Sigmoid colon (tissue), 7 donors: Measurements from ENCODE around the gene PRKCB. TPM values are rescaled to one million over a fixed set of nuclear protein-coding genes. Genes with fewer than 3 reads are reported as not detected.
A peak's percentile ranks its signal among the peaks of the same experiment; 100 is the strongest.

Source experiments
- DNase-seq: peaks from one replicate; pipeline ENCODE4 v3.0.0-alpha.2; 2019
- H3K27ac ChIP-seq, 4 donors: fragments of 200-600 bp; sonication (generic); one replicate each; pipeline ENCODE4 v1.5.1; 2016 to 2019; ENCODE audit warnings: mild to moderate bottlenecking in 1 of 4
- H3K27me3 ChIP-seq, 3 donors: fragments of 200-600 bp; sonication (generic); one replicate each; pipeline ENCODE4 v1.5.1; 2019; ENCODE audit warnings: mild to moderate bottlenecking in 1 of 3
- H3K36me3 ChIP-seq, 4 donors: fragments of 200-600 bp; sonication (generic); one replicate each; pipeline ENCODE4 v1.5.1; 2016 to 2019
- H3K4me1 ChIP-seq, 4 donors: fragments of 200-600 bp; sonication (generic); one replicate each; pipeline ENCODE4 v1.5.1; 2017 to 2019
- H3K4me3 ChIP-seq, 4 donors: fragments of 200-600 bp; sonication (generic); one replicate each; pipeline ENCODE4 v1.5.1; 2017 to 2019; ENCODE audit warnings: mild to moderate bottlenecking in 2 of 4, moderate library complexity in 1 of 4
- H3K9me3 ChIP-seq, 4 donors: fragments of 200-600 bp in 3 of 4; sonication (generic) in 3 of 4; one replicate each; pipeline versions ENCODE4 v1.5.1 to v1.6.1; 2013 to 2019
- CTCF ChIP-seq, 4 experiments: fragments of 450-650 bp in 3 of 4; fragments of 200-600 bp in 1 of 4; IDR thresholded peaks; one replicate each; pipeline ENCODE4 v1.5.1; 2016 to 2019; ENCODE audit warnings: antibody characterized with exemption in 4 of 4, mild to moderate bottlenecking in 3 of 4, moderate library complexity in 2 of 4
- EP300 ChIP-seq, 4 donors: sonication (generic); formaldehyde crosslinking; IDR thresholded peaks; one replicate each; pipeline ENCODE4 v1.6.1; 2017; ENCODE audit warnings: antibody characterized with exemption in 4 of 4
- POLR2A ChIP-seq, 2 donors: fragments of 450-650 bp; IDR thresholded peaks; one replicate each; pipeline ENCODE4 v1.6.1; 2016; ENCODE audit warnings: antibody characterized with exemption in 2 of 2, mild to moderate bottlenecking in 2 of 2, moderate library complexity in 2 of 2
- POLR2AphosphoS5 ChIP-seq, 4 donors: sonication (generic); formaldehyde crosslinking; IDR thresholded peaks; one replicate each; pipeline ENCODE4 v1.6.1; 2017; ENCODE audit warnings: antibody characterized with exemption in 4 of 4
- WGBS, 2 donors: extraction: QIAGEN DNeasy Blood & Tissue Kit; methylation state at CpG; one replicate each; pipeline ENCODE4 v1.1.7; 2013; 5-methylcytosine and 5-hydroxymethylcytosine counted together
- intact Hi-C: fragments of 100-400 bp; cut with DNase I; formaldehyde crosslinking; loops from one replicate; pipeline ENCODE4 v1.15.1; 2023
- polyA plus RNA-seq, 3 donors: library from polyadenylated mRNA; stranded (reverse); fragments of 200-250 nt; gene quantifications; one replicate each; pipeline ENCODE4 v1.2.3, GENCODE V29; 2013
- total RNA-seq, 4 donors: library from RNA; depleted of rRNA; stranded (reverse); fragments of >200 nt; gene quantifications; one replicate each; pipeline ENCODE4 v1.1.0, GENCODE V29; 2016
- donor health status: healthy with polysubstance abuse.
- donor health status: Bipolar disorder and iron deficiency.
- donor health status: healthy.

Gene PRKCB
- total and polyA plus RNA-seq, 7 donors: 3.0 to 43.8 (median 21.4) TPM

DNA sequence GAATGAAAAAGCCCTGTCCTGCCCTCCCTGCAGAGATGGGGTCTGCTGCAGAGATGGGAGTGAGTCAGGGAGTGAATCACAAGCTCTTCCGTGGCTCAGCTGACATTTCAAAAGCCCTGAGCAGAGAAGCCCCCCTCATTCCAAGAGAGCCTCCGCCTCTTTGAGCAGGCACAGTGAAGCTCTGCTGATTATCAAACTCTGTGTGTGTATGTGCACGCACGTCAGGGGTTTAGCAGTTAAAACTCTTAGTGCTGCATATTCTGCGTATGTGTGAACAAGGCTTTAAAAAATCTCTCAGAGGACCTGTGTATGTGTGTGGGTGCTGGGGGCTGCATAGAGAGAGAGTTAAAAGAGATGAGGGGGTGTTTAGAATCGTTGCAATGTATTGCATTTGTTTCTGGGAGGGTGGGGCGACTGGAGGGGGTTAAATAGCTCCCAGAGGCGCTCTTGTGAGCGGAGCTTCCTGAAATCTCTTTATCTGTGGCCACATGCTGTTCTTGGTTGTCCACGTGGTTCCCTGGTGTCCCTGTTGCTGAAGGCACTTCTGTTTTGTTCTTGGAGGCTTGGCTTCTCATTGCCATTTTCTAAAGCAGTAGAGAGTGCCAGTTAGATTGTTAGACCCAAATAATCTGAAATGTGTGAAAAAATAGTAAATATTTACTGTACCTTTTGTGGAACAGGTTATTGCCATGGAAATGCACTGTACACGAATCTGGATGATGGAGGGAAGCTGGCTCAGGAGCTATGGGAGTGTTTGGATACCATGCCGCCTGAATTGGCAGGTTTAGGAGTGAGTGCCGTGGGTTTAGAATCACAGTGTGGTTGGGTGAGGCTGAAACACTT is 116.6 kb downstream of the PRKCB start:
- Histone ChIP-seq H3K27me3 (no peaks in the 10 kb centered on the region), H3K27ac (peak overlapping the region in 3 of 4 donors; percentile 45 to 71 (median 62)), H3K4me1 (peaks cover 0 to 36% (median 30%) of the 10 kb centered on the region in 4 donors), H3K4me3 (peak overlapping the region in 3 of 4 donors; percentile 13 to 20 (median 19)), H3K36me3 (no peaks in the 10 kb centered on the region), H3K9me3 (no peaks in the 10 kb centered on the region)
- DNase-seq: no peak
- TF ChIP-seq POLR2AphosphoS5 (IDR thresholded peaks at IDR 0.05) (peak in 3 of 4 donors; percentile 48 to 63 (median 50)), CTCF (IDR thresholded peaks at IDR 0.05) (no peak)
- WGBS, 2 donors: 18 to 37% methylated on average over 13 of the region's 13 CpGs
- intact Hi-C loops: loop anchor here (2.0 to 5.0 kb wide), 2 partner anchors 95 to 116 kb away; no protein-coding TSS in a partner anchor

DNA sequence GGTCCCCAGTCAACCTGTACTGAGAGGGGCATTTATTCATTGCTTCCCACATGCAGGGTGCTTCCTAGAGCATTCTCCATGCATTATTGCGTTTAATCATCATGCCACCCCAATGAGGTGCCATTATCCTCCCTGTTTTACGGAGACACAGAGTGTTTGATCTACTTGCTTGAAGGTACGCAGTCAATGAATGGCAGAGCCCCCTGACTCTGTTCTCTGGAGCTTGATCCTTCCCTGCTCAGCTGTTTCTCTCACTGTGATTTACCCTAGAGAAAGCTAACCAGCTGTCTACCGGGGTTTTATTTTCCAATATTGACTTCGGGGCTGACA is 117.2 kb downstream of the PRKCB start:
- DNase-seq: no peak
- H3K9me3 ChIP-seq: no peaks in the 10 kb centered on the region
- intact Hi-C loops: loop anchor here (2.0 to 5.0 kb wide), 2 partner anchors 96 to 116 kb away; no protein-coding TSS in a partner anchor
- no peak overlapping the region for H3K4me3 ChIP-seq
- 83 to 92% methylated on average over 5 of the region's 5 CpGs for WGBS, 2 donors
- H3K27me3 ChIP-seq: no peaks in the 10 kb centered on the region
- TF ChIP-seq POLR2AphosphoS5 (IDR thresholded peaks at IDR 0.05) (no peak), POLR2A (IDR thresholded peaks at IDR 0.05) (no peak), EP300 (IDR thresholded peaks at IDR 0.05) (no peak), CTCF (IDR thresholded peaks at IDR 0.05) (no peak)
- H3K27ac ChIP-seq: peak overlapping the region in 3 of 4 donors; percentile 45 to 71 (median 62)
- no peaks in the 10 kb centered on the region for H3K36me3 ChIP-seq
- peaks cover 0 to 36% (median 30%) of the 10 kb centered on the region in 4 donors for H3K4me1 ChIP-seq

- H3K4me1 ChIP-seq: peaks cover 0 to 36% (median 30%) of the 10 kb centered on the region in 4 donors
- DNase-seq: no peak
- no peaks in the 10 kb centered on the region for H3K36me3 ChIP-seq
- intact Hi-C loops: loop anchor here (2.0 to 5.0 kb wide), 2 partner anchors 96 to 117 kb away; no protein-coding TSS in a partner anchor
- TF ChIP-seq CTCF (IDR thresholded peaks at IDR 0.05) (no peak), POLR2A (IDR thresholded peaks at IDR 0.05) (no peak), POLR2AphosphoS5 (IDR thresholded peaks at IDR 0.05) (no peak), EP300 (IDR thresholded peaks at IDR 0.05) (no peak)
- H3K27me3 ChIP-seq: no peaks in the 10 kb centered on the region
- 81 to 92% methylated on average over 2 of the region's 2 CpGs for WGBS, 2 donors
- H3K4me3 ChIP-seq: no peak overlapping the region
- H3K9me3 ChIP-seq: no peaks in the 10 kb centered on the region
- no peak overlapping the region for H3K27ac ChIP-seq
These were observed 117.7 kb downstream of the PRKCB start for GRCh38 chr16:23953476-23953875.

- DNase-seq: no peak
- no peak overlapping the region for H3K27ac ChIP-seq
- no peaks in the 10 kb centered on the region for H3K9me3 ChIP-seq
- WGBS, 2 donors: 78 to 88% methylated on average over 7 of the region's 7 CpGs
- TF ChIP-seq POLR2A (IDR thresholded peaks at IDR 0.05) (no peak), CTCF (IDR thresholded peaks at IDR 0.05) (no peak), POLR2AphosphoS5 (IDR thresholded peaks at IDR 0.05) (no peak), EP300 (IDR thresholded peaks at IDR 0.05) (no peak)
- no peaks in the 10 kb centered on the region for H3K36me3 ChIP-seq
- no peak overlapping the region for H3K4me3 ChIP-seq
- intact Hi-C loops: no loop called here
- peaks cover 0 to 48% (median 39%) of the 10 kb centered on the region in 4 donors for H3K4me1 ChIP-seq
- no peaks in the 10 kb centered on the region for H3K27me3 ChIP-seq
These were observed 119.3 kb downstream of the PRKCB start for GRCh38 chr16:23955088-23955487.
